GM12872 (cell line): ENCODE measurements around the gene ABCB7.

ENCODE experiments used
- TF ChIP-seq, protein P1 (sequence below): IDR thresholded peaks from 3 replicates; pipeline ENCODE4 v1.5.1; 2011; ENCODE audit warnings: low read depth, mild to moderate bottlenecking, low read length, moderate library complexity; ENCODE audit not compliant: insufficient read depth

Gene ABCB7

DNA sequence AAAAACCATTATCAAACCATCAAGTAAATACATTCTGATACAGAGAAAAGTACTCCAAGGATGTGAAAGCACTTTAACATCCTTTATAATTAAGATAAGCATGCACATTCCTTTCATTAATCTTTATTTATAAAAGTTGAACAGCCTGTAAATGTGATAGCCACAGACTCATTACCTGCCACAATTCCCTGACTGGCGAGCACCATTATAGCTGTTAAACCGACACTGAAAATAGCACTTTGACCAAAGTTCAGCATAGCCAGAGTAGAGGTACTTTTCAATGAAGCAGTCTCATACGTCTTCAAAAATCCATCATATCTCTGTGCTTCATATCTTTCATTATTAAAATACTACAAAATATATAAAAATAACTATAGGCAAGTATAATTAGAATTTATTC, 84.7 kb downstream of the ABCB7 start:
- TF ChIP-seq, protein P1, sequence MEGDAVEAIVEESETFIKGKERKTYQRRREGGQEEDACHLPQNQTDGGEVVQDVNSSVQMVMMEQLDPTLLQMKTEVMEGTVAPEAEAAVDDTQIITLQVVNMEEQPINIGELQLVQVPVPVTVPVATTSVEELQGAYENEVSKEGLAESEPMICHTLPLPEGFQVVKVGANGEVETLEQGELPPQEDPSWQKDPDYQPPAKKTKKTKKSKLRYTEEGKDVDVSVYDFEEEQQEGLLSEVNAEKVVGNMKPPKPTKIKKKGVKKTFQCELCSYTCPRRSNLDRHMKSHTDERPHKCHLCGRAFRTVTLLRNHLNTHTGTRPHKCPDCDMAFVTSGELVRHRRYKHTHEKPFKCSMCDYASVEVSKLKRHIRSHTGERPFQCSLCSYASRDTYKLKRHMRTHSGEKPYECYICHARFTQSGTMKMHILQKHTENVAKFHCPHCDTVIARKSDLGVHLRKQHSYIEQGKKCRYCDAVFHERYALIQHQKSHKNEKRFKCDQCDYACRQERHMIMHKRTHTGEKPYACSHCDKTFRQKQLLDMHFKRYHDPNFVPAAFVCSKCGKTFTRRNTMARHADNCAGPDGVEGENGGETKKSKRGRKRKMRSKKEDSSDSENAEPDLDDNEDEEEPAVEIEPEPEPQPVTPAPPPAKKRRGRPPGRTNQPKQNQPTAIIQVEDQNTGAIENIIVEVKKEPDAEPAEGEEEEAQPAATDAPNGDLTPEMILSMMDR: no peak

DNA sequence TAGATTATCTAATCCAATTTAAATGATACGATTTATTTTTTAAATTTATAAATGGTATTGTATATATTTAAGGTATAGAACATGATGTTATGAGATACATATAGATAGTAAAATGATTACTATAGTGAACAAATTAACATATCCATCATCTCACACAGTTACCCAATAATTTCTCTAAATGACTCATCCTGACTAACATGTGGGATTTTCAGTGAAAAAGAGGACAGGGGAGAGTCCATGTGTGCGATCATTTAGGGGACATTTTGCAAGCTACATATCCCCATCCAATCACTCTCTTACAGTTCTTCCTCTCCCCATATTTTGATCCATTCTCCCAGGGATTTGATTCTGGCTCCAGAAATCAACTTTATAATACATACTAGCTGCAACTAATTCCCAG, 88.2 kb downstream of the ABCB7 start:
- TF ChIP-seq, protein P1: no peak

DNA sequence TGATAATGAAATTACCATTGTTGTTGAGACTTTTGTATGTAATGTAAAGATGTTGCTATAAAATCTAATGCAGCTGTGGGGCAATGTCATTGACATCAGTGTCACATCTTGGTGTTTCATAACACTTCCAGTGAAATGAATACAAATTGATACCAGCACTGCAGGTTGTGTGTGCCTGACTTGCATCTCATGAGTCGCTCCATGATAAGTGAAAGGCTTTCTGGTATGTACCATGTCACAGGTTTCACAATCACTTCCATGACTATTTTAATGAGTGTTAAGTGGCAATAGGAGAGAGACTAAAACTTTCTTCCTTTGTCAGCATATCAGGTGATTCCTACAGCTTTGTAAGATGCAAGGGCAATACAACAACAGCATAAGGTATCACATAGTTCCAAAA, 94.4 kb downstream of the ABCB7 start:
- TF ChIP-seq, protein P1: no peak

DNA sequence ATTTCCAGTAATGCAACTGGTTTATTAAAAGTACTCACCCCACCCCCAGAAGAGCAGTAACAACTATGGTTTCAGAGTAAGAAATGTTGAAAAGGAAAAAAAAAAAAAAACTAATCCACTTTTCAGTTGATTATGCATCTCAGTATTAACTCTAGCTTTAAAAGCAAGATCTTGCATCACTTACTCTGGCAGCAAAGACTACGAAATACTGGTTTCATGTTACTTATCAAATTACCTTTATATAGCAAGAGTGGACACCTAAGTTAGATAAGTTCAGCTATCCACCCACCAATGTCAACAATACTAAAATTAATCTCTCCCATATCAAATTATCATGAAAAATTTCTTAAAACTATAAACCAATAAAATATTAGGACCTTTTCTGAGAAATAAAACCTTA, 105.0 kb downstream of the ABCB7 start:
- TF ChIP-seq, protein P1: no peak

DNA sequence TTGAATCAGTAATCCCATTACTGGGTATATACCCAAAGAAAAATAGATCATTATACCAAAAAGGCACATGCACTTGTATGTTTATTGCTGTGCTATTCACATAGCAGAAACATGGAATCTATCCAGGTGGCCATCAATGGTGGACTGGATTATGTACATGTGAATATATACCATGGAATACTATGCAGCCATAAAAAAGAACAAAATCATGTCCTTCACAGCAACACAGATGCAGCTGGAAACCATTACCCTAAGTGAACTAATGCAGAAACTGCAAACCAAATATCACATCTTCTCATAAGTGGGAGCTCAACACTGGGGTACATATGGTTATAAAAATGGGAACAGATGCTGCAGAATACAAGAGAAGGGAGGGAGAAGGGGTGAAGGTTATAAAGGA, 110.7 kb downstream of the ABCB7 start:
- TF ChIP-seq, protein P1: no peak

DNA sequence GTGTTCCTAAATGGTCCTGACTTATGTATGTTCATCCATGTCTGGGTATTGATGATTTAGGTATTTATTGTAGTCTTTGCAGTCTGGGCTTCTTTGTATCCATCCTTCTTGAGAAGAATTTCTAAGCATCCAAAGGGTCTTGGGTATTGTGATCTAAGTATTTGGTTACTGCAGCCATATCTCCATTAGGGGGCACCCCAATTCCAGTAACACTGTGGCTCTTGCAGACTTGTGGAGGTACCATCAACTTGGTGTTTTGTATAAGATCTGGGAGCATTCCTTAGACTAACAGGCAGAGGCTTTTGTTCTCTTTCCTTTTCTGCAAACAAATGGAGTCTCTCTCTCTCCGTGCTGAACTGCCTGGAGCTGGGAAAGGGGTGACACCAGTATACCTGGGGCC, 117.2 kb downstream of the ABCB7 start:
- TF ChIP-seq, protein P1: peak; percentile 21; the same call in 1 of the 3 replicates
